Ovary (tissue), 10 donors: ENCODE data around the gene SLC25A52. TPM values are rescaled to one million over a fixed set of nuclear protein-coding genes. Genes with fewer than 3 reads are reported as not detected.
"Not testable (repeated sequence)": the region's sequence is repeated elsewhere in the genome, so short reads cannot be mapped to it uniquely, and the experiment has no call there.

Experiments used
- DNase-seq, 5 donors: peaks; one replicate each; pipeline ENCODE4 v3.0.0-alpha.2; 2019 to 2020
- H3K27ac ChIP-seq, 2 donors: fragments of 200-600 bp; one replicate each; pipeline versions ENCODE4 v1.5.1 to v1.8.0; 2019 to 2022
- H3K27me3 ChIP-seq: fragments of 200-600 bp; one replicate; pipeline ENCODE4 v1.8.0; 2022
- H3K36me3 ChIP-seq: fragments of 200-600 bp; sonication (generic); one replicate; pipeline ENCODE4 v1.5.1; 2019
- H3K4me1 ChIP-seq: one replicate; pipeline ENCODE4 v1.8.1; 2013; ENCODE audit warnings: mild to moderate bottlenecking, moderate library complexity; ENCODE audit not compliant: insufficient read depth
- H3K4me3 ChIP-seq: fragments of 200-600 bp; sonication (generic); one replicate; pipeline ENCODE4 v1.5.1; 2017
- H3K9me3 ChIP-seq, 2 donors: fragments of 200-600 bp in 1 of 2; sonication (generic) in 1 of 2; one replicate each; pipeline versions ENCODE4 v1.5.1 to v1.8.1; 2013 to 2019; ENCODE audit warnings: mild to moderate bottlenecking in 1 of 2, moderate library complexity in 1 of 2
- CTCF ChIP-seq, 3 donors: fragments of 450-650 bp in 2 of 3; fragments of 200-600 bp in 1 of 3; IDR thresholded peaks; one replicate each; pipeline versions ENCODE4 v1.5.1 to v1.8.0; 2016 to 2022; ENCODE audit warnings: antibody characterized with exemption in 3 of 3, mild to moderate bottlenecking in 1 of 3
- EP300 ChIP-seq: sonication (generic); formaldehyde crosslinking; IDR thresholded peaks from one replicate; pipeline ENCODE4 v1.6.1; 2017; ENCODE audit warnings: antibody characterized with exemption
- POLR2A ChIP-seq: fragments of 450-650 bp; IDR thresholded peaks from one replicate; pipeline ENCODE4 v1.6.1; 2017; ENCODE audit warnings: antibody characterized with exemption, mild to moderate bottlenecking, moderate library complexity
- WGBS, 3 donors: extraction: QIAGEN DNeasy Blood & Tissue Kit in 1 of 3; methylation state at CpG; one replicate each; pipeline versions ENCODE4 v1.1.5 to v1.1.7; 2013 to 2017; 5-methylcytosine and 5-hydroxymethylcytosine counted together
- intact Hi-C, 4 donors: fragments of 100-400 bp; cut with DNase I; formaldehyde crosslinking; loops; one replicate each; pipeline versions ENCODE4 v1.11.0 to v1.15.1; 2022 to 2023
- long read RNA-seq, 3 donors: library from polyadenylated mRNA in 2 of 3; unstranded in 2 of 3; transcript quantifications; one replicate each; pipeline ENCODE4 v2.0.0 and lab custom pipeline, GENCODE V29; 2021 to 2026
- polyA plus RNA-seq, 2 donors: library from polyadenylated mRNA; stranded (reverse); fragments of 200-250 nt in 1 of 2; fragments of 350-450 nt in 1 of 2; fragmentation: Illumina TruSeq in 1 of 2; extraction: RNeasy Lipid Tissue Mini Kit (QIAGEN cat#74804) in 1 of 2; gene quantifications; one replicate each; pipeline ENCODE4 v1.2.3, GENCODE V29; 2013 to 2014
- total RNA-seq, 7 donors: library from RNA; depleted of rRNA in 2 of 7; stranded (reverse); fragments of >200 nt in 2 of 7; fragmentation: NEBNext Ultra II Directional in 3 of 7; extraction: Animal tissue kit (Norgen Biotek cat#: 25700) in 3 of 7; gene quantifications; one replicate each; pipeline versions ENCODE4 v1.1.0 to v1.2.4, GENCODE V29; 2016 to 2023
- donor health status: DM: no; HTN: no; CAD: no; lungs with moderate emphysema.
- donor health status: DM: no; HTN: no; CAD: no.
- donor health status: Bipolar disorder and iron deficiency.
- donor health status: DM: yes; HTN: yes; CAD: no.
- donor health status: DM: no; HTN: no; CAD: no.
- donor health status: DM: yes; HTN: yes; CAD: no.

SLC25A52 gene
- total RNA-seq: not detected
- not detected for polyA plus RNA-seq
- long read RNA-seq, donor 1: 0 reads
- long read RNA-seq, donor 2, partial matches to known transcripts: 0 of 1 reads
- long read RNA-seq, donor 2, other reads (novel, unspliced or antisense): 0 of 1 reads
- long read RNA-seq, donor 3: 0 reads

- no peaks in the 10 kb centered on the region for H3K4me1 ChIP-seq
- DNase-seq: peak in 1 of 5 donors; percentile 12
- 79 to 93% (median 84%) methylated on average over 21 of the region's 21 CpGs for WGBS, 3 donors
- H3K9me3 ChIP-seq: no peaks in the 10 kb centered on the region
- TF ChIP-seq POLR2A (no peak), EP300 (no peak), CTCF (IDR thresholded peaks at IDR 0.05) (no peak)
- no peaks in the 10 kb centered on the region for H3K27me3 ChIP-seq
- intact Hi-C loops: no loop called here
- no peak within 1 kb of the TSS for H3K27ac ChIP-seq
- no peak within 1 kb of the TSS for H3K4me3 ChIP-seq
- no peaks in the 10 kb centered on the region for H3K36me3 ChIP-seq
These were observed at the start of gene SLC25A52 for GRCh38 chr18:31760695-31761094. Gene SLC25A52, minus strand, starts transcription at chr18:31760880. Its CDS starts 219 bp downstream, at chr18:31760661.

- H3K4me3 ChIP-seq, DNase-seq, H3K4me1 ChIP-seq, H3K27ac ChIP-seq, H3K27me3 ChIP-seq, H3K36me3 ChIP-seq, intact Hi-C loops, H3K9me3 ChIP-seq: not testable (repeated sequence)
- WGBS, 3 donors: 75 to 82% (median 76%) methylated on average over 4 of the region's 4 CpGs
These were observed 48.4 kb upstream of the SLC25A52 start for GRCh38 chr18:31809049-31809448.

GRCh38 chr18:31801078-31801477, 40.4 kb upstream of the SLC25A52 start:
- DNase-seq: no peak
- WGBS, 3 donors: 68 to 78% (median 73%) methylated on average over 2 of the region's 2 CpGs
- Histone ChIP-seq H3K9me3 (no peaks in the 10 kb centered on the region), H3K36me3 (no peaks in the 10 kb centered on the region), H3K4me3 (no peak overlapping the region), H3K27me3 (no peaks in the 10 kb centered on the region), H3K27ac (no peak overlapping the region), H3K4me1 (no peaks in the 10 kb centered on the region)
- TF ChIP-seq POLR2A: no peak
- TF ChIP-seq CTCF (IDR thresholded peaks at IDR 0.05): no peak
- TF ChIP-seq EP300: no peak
- intact Hi-C loops: no loop called here

GRCh38 chr18:31799257-31799656, 38.6 kb upstream of the SLC25A52 start:
- DNase-seq, H3K36me3 ChIP-seq, H3K9me3 ChIP-seq, intact Hi-C loops, H3K27me3 ChIP-seq, H3K4me3 ChIP-seq, H3K4me1 ChIP-seq, H3K27ac ChIP-seq: not testable (repeated sequence)
- WGBS, 3 donors: 82 to 84% (median 83%) methylated on average over 5 of the region's 5 CpGs

GRCh38 chr18:31798399-31798798, 37.7 kb upstream of the SLC25A52 start:
- Histone ChIP-seq H3K9me3 (no peaks in the 10 kb centered on the region), H3K36me3 (no peaks in the 10 kb centered on the region), H3K27ac (no peak overlapping the region), H3K4me3 (no peak overlapping the region), H3K4me1 (no peaks in the 10 kb centered on the region), H3K27me3 (no peaks in the 10 kb centered on the region)
- WGBS, 3 donors: 56 to 91% (median 88%) methylated on average over 2 of the region's 2 CpGs
- intact Hi-C loops: no loop called here
- TF ChIP-seq CTCF (IDR thresholded peaks at IDR 0.05) (no peak), EP300 (no peak), POLR2A (no peak)
- DNase-seq: no peak
